GM21390 (cell line): ENCODE measurements around the gene FAM118A.
"Not testable (repeated sequence)": the region's sequence is repeated elsewhere in the genome, so short reads cannot be mapped to it uniquely, and the experiment has no call there.

Experiments used
- ATAC-seq: cut with Tn5 transposase; IDR thresholded peaks from one replicate; pipeline ENCODE4 v1.9.1; 2021; ENCODE audit not compliant: unreplicated experiment

Gene FAM118A

GRCh38 chr22:45281010-45281409 lies 28.7 kb upstream of the FAM118A start:
- no peak for ATAC-seq

GRCh38 chr22:45284705-45285262 lies 24.9 kb upstream of the FAM118A start, which contains the start of gene UPK3A:
Gene UPK3A, plus strand, starts transcription at chr22:45284949. Its CDS starts 65 bp downstream, at chr22:45285014.
- no peak for ATAC-seq

GRCh38 chr22:45285263-45286058 lies 24.3 kb upstream of the FAM118A start:
- no peak for ATAC-seq

GRCh38 chr22:45286854-45287551 lies 22.7 kb upstream of the FAM118A start:
- no peak for ATAC-seq

GRCh38 chr22:45290410-45290936 lies 19.3 kb upstream of the FAM118A start:
- ATAC-seq: no peak

- ATAC-seq: no peak
Observed at GRCh38 chr22:45291061-45291930, 18.4 kb upstream of the FAM118A start.

GRCh38 chr22:45291931-45292290 lies 17.8 kb upstream of the FAM118A start:
- ATAC-seq: no peak

GRCh38 chr22:45292731-45293442 lies 16.8 kb upstream of the FAM118A start:
- ATAC-seq: no peak

GRCh38 chr22:45294030-45294429 lies 15.7 kb upstream of the FAM118A start:
- ATAC-seq: no peak

- ATAC-seq: not testable (repeated sequence)
Observed at GRCh38 chr22:45295004-45295403, 14.7 kb upstream of the FAM118A start.

- ATAC-seq: no peak
Observed at GRCh38 chr22:45295492-45295891, 14.2 kb upstream of the FAM118A start.

GRCh38 chr22:45296628-45297297 lies 13.0 kb upstream of the FAM118A start:
- ATAC-seq: no peak

- no peak for ATAC-seq
Observed at GRCh38 chr22:45298934-45299505, 10.7 kb upstream of the FAM118A start.

GRCh38 chr22:45302751-45303150 lies 7.0 kb upstream of the FAM118A start:
- ATAC-seq: no peak

GRCh38 chr22:45303181-45303580 lies 6.6 kb upstream of the FAM118A start:
- ATAC-seq: no peak

- ATAC-seq: no peak
Observed at GRCh38 chr22:45304971-45305370, 4.8 kb upstream of the FAM118A start.

- no peak for ATAC-seq
Observed at GRCh38 chr22:45305456-45306075, 4.2 kb upstream of the FAM118A start.

GRCh38 chr22:45306139-45306538 lies 3.6 kb upstream of the FAM118A start:
- no peak for ATAC-seq
